Measurements from ENCODE around the gene UTS2R. TPM values are rescaled to one million over a fixed set of nuclear protein-coding genes. Genes with fewer than 3 reads are reported as not detected.

UTS2R gene
- total RNA-seq, 1 donor from 2014 or later = not detected

GRCh38 chr17:82386255-82386831 is 14.8 kb downstream of the UTS2R start:
- FAIRE-seq = no peak
- TF ChIP-seq CTCF (IDR thresholded peaks at IDR 0.05; ENCODE audit: insufficient read depth, low read length, severe bottlenecking) = no peak

GRCh38 chr17:82386881-82387704 is 15.5 kb downstream of the UTS2R start:
- H3K36me3 ChIP-seq (ENCODE audit: control insufficient read depth, insufficient read depth, low read length) = peaks cover 1% of the 10 kb centered on the region
- FAIRE-seq = no peak
- DNase-seq (ENCODE audit: low read depth) = no peak
- peaks cover 2% of the 10 kb centered on the region for H3K27me3 ChIP-seq (ENCODE audit: control insufficient read depth, insufficient read depth, low read length)
- H3K4me3 ChIP-seq (ENCODE audit: low read depth, low read length) = no peak overlapping the region
- TF ChIP-seq CTCF (IDR thresholded peaks at IDR 0.05; ENCODE audit: insufficient read depth, low read length, severe bottlenecking) = no peak

More at GRCh38 chr17:82386255-82386831, 14.8 kb downstream of the UTS2R start:
- H3K27me3 ChIP-seq (ENCODE audit: control insufficient read depth, insufficient read depth, low read length) = peaks cover 2% of the 10 kb centered on the region
- DNase-seq (ENCODE audit: low read depth) = no peak
- no peak overlapping the region for H3K4me3 ChIP-seq (ENCODE audit: low read depth, low read length)
- no peaks in the 10 kb centered on the region for H3K36me3 ChIP-seq (ENCODE audit: control insufficient read depth, insufficient read depth, low read length)

- Histone ChIP-seq H3K27me3 (ENCODE audit: control insufficient read depth, insufficient read depth, low read length) (peaks cover 2% of the 10 kb centered on the region), H3K4me3 (ENCODE audit: low read depth, low read length) (no peak overlapping the region), H3K36me3 (ENCODE audit: control insufficient read depth, insufficient read depth, low read length) (peaks cover 1% of the 10 kb centered on the region)
- DNase-seq (ENCODE audit: low read depth) (no peak), FAIRE-seq (no peak)
- TF ChIP-seq CTCF (IDR thresholded peaks at IDR 0.05; ENCODE audit: insufficient read depth, low read length, severe bottlenecking) = no peak
Measured at GRCh38 chr17:82387705-82388106, 16.1 kb downstream of the UTS2R start.

DNA sequence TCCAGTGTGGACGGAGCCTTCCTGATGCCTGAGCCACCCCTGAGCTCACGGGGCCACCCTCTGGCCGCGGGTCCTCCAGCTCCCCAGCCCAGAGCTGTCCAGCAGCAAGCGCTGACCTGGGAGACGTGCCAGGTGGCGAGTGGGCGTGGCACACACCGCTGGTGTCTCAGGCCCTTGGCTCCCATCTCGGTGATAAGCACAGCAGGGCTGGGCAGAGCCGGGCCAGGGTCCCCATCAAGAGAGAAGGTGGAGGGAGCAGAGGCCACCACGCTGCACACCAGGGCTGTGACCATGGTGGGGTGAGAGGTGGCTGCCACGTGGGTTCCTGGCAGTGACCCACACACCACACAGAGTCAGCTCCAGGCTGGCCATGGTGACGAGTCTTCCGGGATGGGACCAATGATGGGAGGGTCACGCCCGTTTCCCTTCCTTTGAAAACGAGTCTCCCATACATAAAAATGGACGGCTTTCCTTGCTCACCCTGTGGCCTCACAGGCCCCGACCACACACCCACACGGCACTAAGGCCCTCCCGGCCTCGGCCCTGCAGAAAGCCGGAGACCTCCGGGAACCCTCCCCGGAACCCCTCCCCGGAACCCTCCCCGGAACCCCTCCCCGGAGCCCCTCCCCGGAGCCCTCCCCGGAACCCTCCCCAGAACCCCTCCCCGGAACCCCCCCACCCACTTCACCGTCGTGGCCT is 16.8 kb downstream of the UTS2R start:
- Histone ChIP-seq H3K4me3 (ENCODE audit: low read depth, low read length) (no peak overlapping the region), H3K27me3 (ENCODE audit: control insufficient read depth, insufficient read depth, low read length) (peaks cover 2% of the 10 kb centered on the region), H3K36me3 (ENCODE audit: control insufficient read depth, insufficient read depth, low read length) (peaks cover 1% of the 10 kb centered on the region)
- no peak for TF ChIP-seq CTCF (IDR thresholded peaks at IDR 0.05; ENCODE audit: insufficient read depth, low read length, severe bottlenecking)
- FAIRE-seq = peak; percentile 47
- no peak for DNase-seq (ENCODE audit: low read depth)

DNA sequence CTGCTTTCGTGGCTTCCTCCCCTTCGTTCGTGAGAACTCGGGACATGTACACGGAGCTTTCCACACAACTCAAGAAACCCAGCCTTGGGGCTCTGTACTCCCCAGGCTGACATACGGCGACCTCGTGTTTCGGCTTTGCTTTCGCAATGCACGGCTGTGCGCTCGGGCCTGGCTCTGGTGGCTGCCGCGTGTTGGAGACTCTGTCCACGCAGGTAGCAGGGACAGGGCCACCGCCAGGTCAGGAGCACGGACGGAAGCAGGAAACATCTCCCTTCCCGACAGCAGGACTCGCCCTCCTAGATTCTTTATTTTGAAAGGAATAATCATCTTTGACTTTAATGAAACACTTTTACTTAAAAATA is 17.3 kb downstream of the UTS2R start:
- FAIRE-seq = no peak
- Histone ChIP-seq H3K36me3 (ENCODE audit: control insufficient read depth, insufficient read depth, low read length) (peaks cover 1% of the 10 kb centered on the region), H3K27me3 (ENCODE audit: control insufficient read depth, insufficient read depth, low read length) (peaks cover 2% of the 10 kb centered on the region), H3K4me3 (ENCODE audit: low read depth, low read length) (no peak overlapping the region)
- DNase-seq (ENCODE audit: low read depth) = no peak
- TF ChIP-seq CTCF (IDR thresholded peaks at IDR 0.05; ENCODE audit: insufficient read depth, low read length, severe bottlenecking) = no peak

Data from bronchial epithelial cell (primary cell).